ENCODE measurements around the gene DISP1.

DNA sequence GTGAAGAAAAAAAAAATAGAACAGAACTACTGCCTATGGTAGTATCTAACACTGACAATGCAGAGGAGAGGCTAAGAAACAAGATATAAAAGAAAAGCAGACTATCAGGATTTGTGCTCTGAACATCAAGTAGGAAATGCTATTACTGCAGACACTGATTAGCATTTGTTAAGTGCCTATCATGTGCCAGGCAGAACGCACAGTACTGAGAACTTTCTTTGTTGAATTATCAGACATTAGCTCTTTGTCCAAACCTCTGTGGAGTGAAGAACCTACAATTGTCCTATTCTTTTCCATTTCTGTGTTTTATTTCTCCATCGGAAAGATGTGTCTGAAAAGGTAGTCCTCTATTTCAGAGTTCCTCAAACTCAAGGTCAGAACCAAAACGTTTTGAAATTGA lies 30.5 kb upstream of the DISP1 start:
- TF ChIP-seq, protein P1, sequence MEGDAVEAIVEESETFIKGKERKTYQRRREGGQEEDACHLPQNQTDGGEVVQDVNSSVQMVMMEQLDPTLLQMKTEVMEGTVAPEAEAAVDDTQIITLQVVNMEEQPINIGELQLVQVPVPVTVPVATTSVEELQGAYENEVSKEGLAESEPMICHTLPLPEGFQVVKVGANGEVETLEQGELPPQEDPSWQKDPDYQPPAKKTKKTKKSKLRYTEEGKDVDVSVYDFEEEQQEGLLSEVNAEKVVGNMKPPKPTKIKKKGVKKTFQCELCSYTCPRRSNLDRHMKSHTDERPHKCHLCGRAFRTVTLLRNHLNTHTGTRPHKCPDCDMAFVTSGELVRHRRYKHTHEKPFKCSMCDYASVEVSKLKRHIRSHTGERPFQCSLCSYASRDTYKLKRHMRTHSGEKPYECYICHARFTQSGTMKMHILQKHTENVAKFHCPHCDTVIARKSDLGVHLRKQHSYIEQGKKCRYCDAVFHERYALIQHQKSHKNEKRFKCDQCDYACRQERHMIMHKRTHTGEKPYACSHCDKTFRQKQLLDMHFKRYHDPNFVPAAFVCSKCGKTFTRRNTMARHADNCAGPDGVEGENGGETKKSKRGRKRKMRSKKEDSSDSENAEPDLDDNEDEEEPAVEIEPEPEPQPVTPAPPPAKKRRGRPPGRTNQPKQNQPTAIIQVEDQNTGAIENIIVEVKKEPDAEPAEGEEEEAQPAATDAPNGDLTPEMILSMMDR (conservative IDR thresholded peaks at IDR 0.05; ENCODE audit: low read depth, low read length) = no peak
- TF ChIP-seq EZH2 (IDR thresholded peaks at IDR 0.05; ENCODE audit: borderline replicate concordance, low read depth, low read length, poor library complexity, severe bottlenecking) = no peak

Data from A673 (cell line).